Thoracic aorta (tissue), 2 donors: Measurements from ENCODE around the gene RIMS3. TPM values are rescaled to one million over a fixed set of nuclear protein-coding genes. Genes with fewer than 3 reads are reported as not detected.

ENCODE experiments used
- ATAC-seq: fragments of 150-250 bp; one replicate; pipeline ENCODE4 v1.8.0; 2017; ENCODE audit warnings: low read depth; ENCODE audit not compliant: insufficient number of reproducible peaks, low FRiP score
- DNase-seq: peaks from one replicate; pipeline ENCODE4 v3.0.0-alpha.2; 2020; ENCODE audit warnings: low spot score
- H3K27ac ChIP-seq, 2 donors: fragments of 200-600 bp; sonication (generic); 1 replicate in 1 of 2; 2 replicates in 1 of 2; pipeline ENCODE4 v1.5.1; 2016; ENCODE audit warnings: mild to moderate bottlenecking in 2 of 2, moderate library complexity in 2 of 2
- H3K27me3 ChIP-seq: fragments of 200-600 bp; sonication (generic); replicated peaks from 2 replicates; pipeline ENCODE4 v1.6.0; 2016; ENCODE audit warnings: mild to moderate bottlenecking; ENCODE audit not compliant: insufficient read depth
- H3K36me3 ChIP-seq: fragments of 200-600 bp; sonication (generic); one replicate; pipeline ENCODE4 v1.5.1; 2016
- H3K4me1 ChIP-seq, 2 donors: fragments of 200-600 bp; sonication (generic); 1 replicate in 1 of 2; 2 replicates in 1 of 2; pipeline versions ENCODE4 v1.5.1 to v1.6.0; 2016; ENCODE audit warnings: low read depth in 2 of 2, mild to moderate bottlenecking in 1 of 2; ENCODE audit not compliant: control insufficient read depth in 1 of 2
- H3K4me3 ChIP-seq: fragments of 200-600 bp; sonication (generic); 2 replicates; pipeline ENCODE4 v1.5.1; 2016; ENCODE audit warnings: mild to moderate bottlenecking
- H3K9me3 ChIP-seq: fragments of 200-600 bp; sonication (generic); 2 replicates; pipeline ENCODE4 v1.5.1; 2016
- total RNA-seq, 2 donors: library from RNA; depleted of rRNA; stranded (reverse); fragments of >200 nt; gene quantifications; one replicate each; pipeline versions ENCODE4 v1.1.0 to v1.2.3, GENCODE V29; 2016
- TF ChIP-seq, protein P1 (sequence below): fragments of 200-600 bp; sonication (generic); IDR thresholded peaks from one replicate; pipeline ENCODE4 v1.5.1; 2019; ENCODE audit warnings: antibody characterized with exemption

Gene RIMS3
- total RNA-seq, 2 donors from 2014 or later: 18.1 to 33.7 TPM

DNA sequence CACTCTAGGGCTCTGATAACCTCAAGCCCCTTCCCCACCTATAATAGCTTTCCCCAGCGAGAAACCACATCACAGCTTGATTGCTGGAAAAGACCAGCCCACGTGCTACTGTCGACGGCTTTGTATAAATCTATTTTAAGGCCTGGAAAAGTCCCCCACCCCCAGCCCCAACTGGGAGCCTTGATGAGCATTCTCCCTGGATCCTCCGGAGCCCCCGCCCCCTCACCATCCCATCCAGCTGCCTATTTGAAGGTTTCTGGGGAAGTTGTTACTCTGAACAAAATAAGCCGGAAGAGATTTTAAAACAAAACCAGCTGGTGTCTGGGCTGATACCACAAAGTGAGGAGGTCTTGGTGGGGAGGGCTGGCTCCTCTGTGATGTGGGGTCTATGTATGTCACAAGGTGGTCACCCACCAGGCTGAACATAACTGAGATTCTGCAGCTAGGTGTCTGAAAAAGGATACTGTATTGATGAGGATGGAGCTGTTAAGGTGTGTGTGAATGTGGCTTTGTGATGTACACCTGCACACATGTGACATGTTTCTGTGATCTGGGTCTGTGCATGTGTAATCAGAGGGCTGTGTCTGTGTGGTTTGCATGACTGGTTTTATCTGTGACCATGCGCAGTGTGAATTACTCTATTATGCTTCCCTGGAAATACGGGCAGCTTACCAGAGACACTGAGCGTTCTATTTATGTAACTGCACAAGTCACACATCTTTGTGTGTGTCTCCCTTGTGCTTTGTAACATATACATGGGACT, 25.0 kb downstream of the RIMS3 start:
- Histone ChIP-seq H3K36me3 (peaks cover 6% of the 10 kb centered on the region), H3K9me3 (no peaks in the 10 kb centered on the region), H3K27me3 (no peaks in the 10 kb centered on the region), H3K4me1 (peaks cover 0 to 1% of the 10 kb centered on the region in 2 donors), H3K27ac (no peak overlapping the region), H3K4me3 (no peak overlapping the region)
- TF ChIP-seq, protein P1, sequence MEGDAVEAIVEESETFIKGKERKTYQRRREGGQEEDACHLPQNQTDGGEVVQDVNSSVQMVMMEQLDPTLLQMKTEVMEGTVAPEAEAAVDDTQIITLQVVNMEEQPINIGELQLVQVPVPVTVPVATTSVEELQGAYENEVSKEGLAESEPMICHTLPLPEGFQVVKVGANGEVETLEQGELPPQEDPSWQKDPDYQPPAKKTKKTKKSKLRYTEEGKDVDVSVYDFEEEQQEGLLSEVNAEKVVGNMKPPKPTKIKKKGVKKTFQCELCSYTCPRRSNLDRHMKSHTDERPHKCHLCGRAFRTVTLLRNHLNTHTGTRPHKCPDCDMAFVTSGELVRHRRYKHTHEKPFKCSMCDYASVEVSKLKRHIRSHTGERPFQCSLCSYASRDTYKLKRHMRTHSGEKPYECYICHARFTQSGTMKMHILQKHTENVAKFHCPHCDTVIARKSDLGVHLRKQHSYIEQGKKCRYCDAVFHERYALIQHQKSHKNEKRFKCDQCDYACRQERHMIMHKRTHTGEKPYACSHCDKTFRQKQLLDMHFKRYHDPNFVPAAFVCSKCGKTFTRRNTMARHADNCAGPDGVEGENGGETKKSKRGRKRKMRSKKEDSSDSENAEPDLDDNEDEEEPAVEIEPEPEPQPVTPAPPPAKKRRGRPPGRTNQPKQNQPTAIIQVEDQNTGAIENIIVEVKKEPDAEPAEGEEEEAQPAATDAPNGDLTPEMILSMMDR: no peak
- no peak for DNase-seq
- no peak for ATAC-seq

DNA sequence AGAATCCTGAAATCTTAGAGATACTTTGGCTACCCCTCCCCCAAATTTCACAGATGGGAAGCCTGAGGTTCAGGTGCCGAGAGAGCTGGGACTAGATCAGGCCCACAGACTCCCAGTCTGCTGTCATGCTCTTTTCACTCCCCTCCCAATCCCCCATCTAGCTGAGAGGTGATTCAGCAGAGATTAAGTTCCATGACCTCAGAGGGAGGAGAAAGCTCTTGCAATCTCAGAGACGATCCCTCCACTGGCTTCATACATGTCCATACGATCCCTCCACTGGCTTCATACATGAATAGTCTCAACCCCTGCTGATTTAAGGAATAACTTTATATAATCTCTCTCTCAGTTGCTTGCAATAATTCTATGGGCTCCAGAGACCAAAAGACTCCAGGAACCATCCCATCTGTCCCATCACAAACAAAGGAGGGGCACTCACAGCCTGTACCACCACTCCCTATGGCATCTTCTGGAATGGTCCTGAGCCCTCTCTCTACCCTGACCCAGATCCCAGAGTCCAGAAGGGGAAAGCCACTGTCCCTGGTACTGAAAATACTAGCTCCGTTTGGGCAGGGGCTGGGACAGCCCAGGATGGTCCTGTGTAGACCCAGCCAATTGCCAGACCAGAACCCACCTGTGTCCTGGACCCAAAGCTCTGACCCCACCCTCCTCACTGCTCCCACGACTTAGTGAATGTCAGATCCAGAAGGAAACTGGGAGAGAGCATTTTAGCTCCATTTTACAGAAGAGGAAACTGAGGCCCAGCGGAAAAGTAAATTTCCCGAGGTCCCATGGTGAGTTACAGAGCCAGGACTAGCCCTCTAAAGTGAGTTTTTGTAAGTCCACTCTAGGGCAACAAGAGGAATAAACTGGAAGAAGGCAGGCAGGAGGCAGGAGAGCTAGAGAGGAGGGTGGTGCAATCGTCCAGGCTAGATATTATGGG, 27.1 kb downstream of the RIMS3 start:
- H3K27ac ChIP-seq: no peak overlapping the region
- ATAC-seq (no peak), DNase-seq (no peak)
- H3K4me1 ChIP-seq: peaks cover 6 to 17% of the 10 kb centered on the region in 2 donors
- TF ChIP-seq, protein P1: no peak
- H3K9me3 ChIP-seq: no peaks in the 10 kb centered on the region
- peaks cover 6% of the 10 kb centered on the region for H3K36me3 ChIP-seq
- H3K27me3 ChIP-seq: no peaks in the 10 kb centered on the region
- no peak overlapping the region for H3K4me3 ChIP-seq

DNA sequence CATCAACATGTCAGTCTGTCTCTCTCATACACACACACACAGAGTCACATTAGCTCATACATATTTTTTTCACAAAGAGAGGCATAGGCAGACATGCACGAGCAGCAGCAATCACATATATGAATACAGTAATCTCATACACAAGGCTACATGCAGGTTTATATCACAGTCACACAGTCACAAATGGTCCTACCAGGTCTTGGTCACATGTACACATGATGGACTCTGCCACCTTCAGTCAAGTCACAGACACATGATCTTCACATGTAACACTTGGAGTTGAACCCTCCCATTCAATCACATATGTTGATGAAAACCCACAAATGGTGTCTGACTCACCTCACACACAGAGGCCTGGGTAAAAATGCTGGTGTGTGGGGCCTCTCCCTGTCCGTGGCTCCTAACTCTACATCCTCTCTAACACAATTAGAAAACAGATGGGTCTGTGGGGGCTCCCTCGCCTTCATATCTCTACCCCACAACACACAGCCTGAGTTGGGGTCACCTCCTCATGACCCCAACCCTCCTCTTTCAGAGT, 27.9 kb downstream of the RIMS3 start:
- H3K27me3 ChIP-seq: no peaks in the 10 kb centered on the region
- peaks cover 6% of the 10 kb centered on the region for H3K36me3 ChIP-seq
- no peak for ATAC-seq
- H3K27ac ChIP-seq: no peak overlapping the region
- H3K4me3 ChIP-seq: no peak overlapping the region
- TF ChIP-seq, protein P1: no peak
- no peaks in the 10 kb centered on the region for H3K9me3 ChIP-seq
- DNase-seq: no peak
- peaks cover 8 to 22% of the 10 kb centered on the region in 2 donors for H3K4me1 ChIP-seq

DNA sequence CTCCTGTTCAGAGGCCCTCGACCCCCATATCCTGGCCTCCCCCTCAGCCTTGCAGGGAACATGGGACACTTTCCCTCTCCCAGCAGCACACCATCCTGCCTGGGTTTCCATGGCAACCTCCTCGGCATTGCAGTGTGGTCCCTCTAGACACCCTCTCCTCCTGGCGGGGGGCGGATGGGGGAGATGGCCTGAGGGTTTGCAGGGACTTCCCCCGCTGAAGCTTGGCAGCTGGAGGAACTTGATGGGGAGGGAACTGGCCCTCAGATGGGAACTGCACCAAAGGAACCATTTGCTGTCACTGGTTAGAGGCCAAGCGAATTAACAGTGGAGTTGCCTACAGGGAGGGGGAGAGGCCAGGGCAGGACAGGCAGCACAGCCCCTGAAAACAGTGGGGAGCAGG, 28.7 kb downstream of the RIMS3 start:
- DNase-seq (no peak), ATAC-seq (no peak)
- H3K36me3 ChIP-seq: peaks cover 6% of the 10 kb centered on the region
- H3K4me1 ChIP-seq: peaks cover 8 to 22% of the 10 kb centered on the region in 2 donors
- no peak overlapping the region for H3K27ac ChIP-seq
- no peak overlapping the region for H3K4me3 ChIP-seq
- H3K9me3 ChIP-seq: no peaks in the 10 kb centered on the region
- H3K27me3 ChIP-seq: no peaks in the 10 kb centered on the region
- TF ChIP-seq, protein P1: no peak
